Adrenal gland (tissue), 5 donors: Measurements from ENCODE around the gene TSHZ2.

Experiments used
- POLR2A ChIP-seq, 2 donors: fragments of 450-650 bp; IDR thresholded peaks; one replicate each; pipeline ENCODE4 v1.6.1; 2017; ENCODE audit warnings: antibody characterized with exemption in 2 of 2, mild to moderate bottlenecking in 2 of 2, moderate library complexity in 1 of 2
- TF ChIP-seq, protein P1 (sequence below), 6 experiments: fragments of 450-650 bp in 4 of 6; fragments of 200-600 bp in 2 of 6; sonication (generic) in 1 of 6; IDR thresholded peaks; 1 replicate in 5 of 6; 2 replicates in 1 of 6; pipeline versions ENCODE4 v1.5.1 to v1.8.0; 2016 to 2021; ENCODE audit warnings: antibody characterized with exemption in 6 of 6, mild to moderate bottlenecking in 2 of 6, moderate library complexity in 1 of 6
- donor health status: DM: no; HTN: no; CAD: no.

DNA sequence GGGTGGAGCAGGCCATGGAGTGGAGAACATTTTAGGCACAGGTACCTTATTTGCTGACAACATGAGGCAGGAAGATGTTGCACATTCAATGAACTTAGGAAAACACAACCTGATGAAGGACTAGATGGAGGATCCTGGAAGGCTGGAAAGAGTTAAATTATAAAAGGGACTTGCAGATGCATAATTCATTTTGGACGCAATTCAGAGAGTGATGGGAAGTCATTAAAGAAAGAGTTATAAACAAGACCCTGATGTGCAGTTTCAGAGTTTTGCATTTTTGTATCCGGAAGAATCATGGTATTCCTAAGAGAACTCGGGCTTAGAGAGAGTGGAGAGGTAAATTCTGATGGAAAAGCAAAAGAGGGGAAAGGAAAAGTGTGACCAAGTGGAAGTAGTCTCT, 104.5 kb downstream of the TSHZ2 start:
- TF ChIP-seq, protein P1, sequence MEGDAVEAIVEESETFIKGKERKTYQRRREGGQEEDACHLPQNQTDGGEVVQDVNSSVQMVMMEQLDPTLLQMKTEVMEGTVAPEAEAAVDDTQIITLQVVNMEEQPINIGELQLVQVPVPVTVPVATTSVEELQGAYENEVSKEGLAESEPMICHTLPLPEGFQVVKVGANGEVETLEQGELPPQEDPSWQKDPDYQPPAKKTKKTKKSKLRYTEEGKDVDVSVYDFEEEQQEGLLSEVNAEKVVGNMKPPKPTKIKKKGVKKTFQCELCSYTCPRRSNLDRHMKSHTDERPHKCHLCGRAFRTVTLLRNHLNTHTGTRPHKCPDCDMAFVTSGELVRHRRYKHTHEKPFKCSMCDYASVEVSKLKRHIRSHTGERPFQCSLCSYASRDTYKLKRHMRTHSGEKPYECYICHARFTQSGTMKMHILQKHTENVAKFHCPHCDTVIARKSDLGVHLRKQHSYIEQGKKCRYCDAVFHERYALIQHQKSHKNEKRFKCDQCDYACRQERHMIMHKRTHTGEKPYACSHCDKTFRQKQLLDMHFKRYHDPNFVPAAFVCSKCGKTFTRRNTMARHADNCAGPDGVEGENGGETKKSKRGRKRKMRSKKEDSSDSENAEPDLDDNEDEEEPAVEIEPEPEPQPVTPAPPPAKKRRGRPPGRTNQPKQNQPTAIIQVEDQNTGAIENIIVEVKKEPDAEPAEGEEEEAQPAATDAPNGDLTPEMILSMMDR (IDR thresholded peaks at IDR 0.05) = no peak
- no peak for TF ChIP-seq POLR2A (IDR thresholded peaks at IDR 0.05)
